Fibroblast of mammary gland (primary cell): Measurements from ENCODE around the gene COL7A1.

Source experiments
- DNase-seq: peaks from one replicate; pipeline ENCODE4 v3.0.0-alpha.2; 2010; ENCODE audit warnings: low read depth
- H3K4me3 ChIP-seq: 2 replicates; pipeline ENCODE4 v1.5.1; 2011; ENCODE audit warnings: low read depth, mild to moderate bottlenecking, low read length, moderate library complexity; ENCODE audit not compliant: control insufficient read depth
- TF ChIP-seq, protein P1 (sequence below): conservative IDR thresholded peaks from 2 replicates; pipeline ENCODE4 v1.5.1; 2011; ENCODE audit warnings: low read depth, low read length, inconsistent platforms; ENCODE audit not compliant: control insufficient read depth, insufficient read depth

The COL7A1 gene

GRCh38 chr3:48565591-48566400, 29.3 kb downstream of the COL7A1 start:
- peak; percentile 74 for DNase-seq
- TF ChIP-seq, protein P1, sequence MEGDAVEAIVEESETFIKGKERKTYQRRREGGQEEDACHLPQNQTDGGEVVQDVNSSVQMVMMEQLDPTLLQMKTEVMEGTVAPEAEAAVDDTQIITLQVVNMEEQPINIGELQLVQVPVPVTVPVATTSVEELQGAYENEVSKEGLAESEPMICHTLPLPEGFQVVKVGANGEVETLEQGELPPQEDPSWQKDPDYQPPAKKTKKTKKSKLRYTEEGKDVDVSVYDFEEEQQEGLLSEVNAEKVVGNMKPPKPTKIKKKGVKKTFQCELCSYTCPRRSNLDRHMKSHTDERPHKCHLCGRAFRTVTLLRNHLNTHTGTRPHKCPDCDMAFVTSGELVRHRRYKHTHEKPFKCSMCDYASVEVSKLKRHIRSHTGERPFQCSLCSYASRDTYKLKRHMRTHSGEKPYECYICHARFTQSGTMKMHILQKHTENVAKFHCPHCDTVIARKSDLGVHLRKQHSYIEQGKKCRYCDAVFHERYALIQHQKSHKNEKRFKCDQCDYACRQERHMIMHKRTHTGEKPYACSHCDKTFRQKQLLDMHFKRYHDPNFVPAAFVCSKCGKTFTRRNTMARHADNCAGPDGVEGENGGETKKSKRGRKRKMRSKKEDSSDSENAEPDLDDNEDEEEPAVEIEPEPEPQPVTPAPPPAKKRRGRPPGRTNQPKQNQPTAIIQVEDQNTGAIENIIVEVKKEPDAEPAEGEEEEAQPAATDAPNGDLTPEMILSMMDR: no peak

GRCh38 chr3:48565186-48565585, 29.9 kb downstream of the COL7A1 start:
- no peak overlapping the region for H3K4me3 ChIP-seq
- TF ChIP-seq, protein P1: no peak

More at GRCh38 chr3:48565591-48566400, 29.3 kb downstream of the COL7A1 start:
- H3K4me3 ChIP-seq: no peak overlapping the region

DNA sequence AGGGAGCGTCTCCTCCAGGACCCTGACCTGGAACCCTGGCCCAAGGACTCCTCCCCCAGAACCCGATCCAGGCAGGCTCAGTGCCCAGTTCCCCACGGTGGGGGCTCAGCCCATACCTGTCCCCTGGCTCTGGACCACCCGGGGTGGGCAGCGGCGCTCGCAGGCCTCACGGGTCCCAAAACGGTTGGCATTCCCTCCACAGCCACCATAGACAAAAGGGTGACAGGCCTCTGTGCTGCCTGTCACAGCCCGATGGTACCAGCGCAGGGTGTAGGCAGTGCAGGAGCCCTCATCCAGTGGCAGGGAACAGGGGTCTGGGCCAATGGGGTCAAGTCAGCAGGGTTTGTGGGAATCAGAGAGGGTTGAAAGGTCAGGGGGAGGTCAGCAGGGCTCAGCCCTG, 30.5 kb downstream of the COL7A1 start:
- no peak for DNase-seq
- no peak overlapping the region for H3K4me3 ChIP-seq
- TF ChIP-seq, protein P1: no peak

More at GRCh38 chr3:48565186-48565585, 29.9 kb downstream of the COL7A1 start:
- no peak for DNase-seq

DNA sequence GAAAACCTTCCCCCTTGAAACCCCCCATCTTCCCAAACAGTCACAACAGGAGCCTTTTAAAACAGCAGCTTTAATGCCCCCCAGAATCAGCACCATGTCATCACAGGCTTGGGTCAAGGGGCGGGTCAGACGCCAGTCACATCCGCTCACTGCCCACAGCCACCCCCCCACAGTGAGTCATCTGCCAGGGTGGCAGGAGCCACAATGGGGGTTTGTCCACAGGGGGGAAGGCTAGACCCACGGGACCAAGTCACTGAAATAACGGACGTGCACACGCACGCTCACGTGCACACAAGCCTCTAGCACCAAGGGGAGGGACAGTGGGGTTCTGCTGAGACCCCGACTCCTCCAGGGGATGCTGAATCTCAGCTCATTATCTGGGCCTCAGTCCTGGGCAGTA, 31.1 kb downstream of the COL7A1 start:
- H3K4me3 ChIP-seq: no peak overlapping the region

DNA sequence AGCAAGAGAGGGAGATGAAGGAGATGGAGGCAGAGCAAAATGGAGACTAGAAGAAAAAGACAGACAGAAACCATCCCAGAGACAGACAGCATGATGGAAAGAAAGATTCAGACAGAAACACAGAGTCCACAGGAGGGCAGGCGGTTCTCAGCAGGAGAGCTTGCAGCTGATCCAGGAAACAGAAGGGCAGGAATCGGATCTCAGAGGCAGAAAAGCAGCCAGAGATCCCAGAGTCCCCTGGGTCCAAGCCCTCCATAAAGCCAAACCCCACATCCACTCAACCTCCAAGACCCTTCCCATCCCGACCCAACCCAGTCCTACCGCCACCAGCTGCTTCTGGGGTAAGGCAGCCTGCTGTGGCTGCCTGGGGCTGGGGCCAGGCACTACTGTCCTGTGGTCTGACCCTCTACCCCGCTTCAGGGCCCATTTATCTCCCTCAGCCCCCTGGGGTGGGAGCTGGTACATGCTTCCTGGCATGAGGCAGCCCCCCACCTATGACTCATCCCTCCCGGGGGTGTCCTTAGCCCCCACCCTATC, 31.7 kb downstream of the COL7A1 start, which contains the start of gene UCN2:
TSS of gene UCN2 (minus strand) at position 400 of the 537 bp plus-strand sequence. CDS start 657 bp downstream, outside the sequence.
- no peak within 1 kb of the TSS for H3K4me3 ChIP-seq
- TF ChIP-seq, protein P1: peak; percentile 21
- peak; percentile 48 for DNase-seq

More for the DNA sequence above, 31.1 kb downstream of the COL7A1 start:
- DNase-seq: peak; percentile 70
- TF ChIP-seq, protein P1: no peak

DNA sequence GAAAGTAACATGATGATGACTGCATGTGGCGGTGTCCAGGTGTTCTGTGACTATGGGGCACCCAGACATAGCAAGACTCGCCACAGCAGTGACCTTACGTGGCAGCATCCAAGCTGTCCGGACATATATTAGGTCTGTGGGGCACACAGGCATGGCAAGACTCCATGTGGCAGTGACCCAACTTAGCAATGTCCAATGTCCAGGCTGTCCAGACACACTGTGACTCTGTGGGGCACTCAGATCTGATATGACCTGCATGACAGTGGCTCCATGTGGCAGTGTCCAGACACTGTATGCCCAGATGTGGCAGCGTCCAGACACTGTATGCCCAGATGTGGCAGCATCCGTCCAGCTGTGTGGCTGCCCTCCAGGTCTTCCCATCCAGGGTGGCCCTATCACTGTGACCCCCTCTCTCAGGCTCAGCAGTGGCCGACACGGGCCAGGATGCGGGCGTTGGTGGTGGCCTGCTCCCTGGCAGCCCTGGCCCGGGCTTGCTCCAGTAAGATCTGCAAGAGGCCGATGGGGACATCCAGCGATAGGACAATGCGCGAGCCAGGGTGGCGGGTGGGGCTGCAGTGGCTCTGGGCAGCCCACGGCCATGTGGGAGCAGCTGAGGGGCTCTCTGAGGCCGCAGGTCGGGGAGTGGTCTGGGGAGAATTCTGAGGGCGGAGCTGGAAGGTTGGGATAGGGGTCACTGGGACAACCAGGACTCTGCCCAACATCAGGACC, 32.6 kb downstream of the COL7A1 start:
- no peak for DNase-seq
- TF ChIP-seq, protein P1: no peak
- no peak overlapping the region for H3K4me3 ChIP-seq
